CD4-positive, CD25-positive, alpha-beta regulatory T cell (primary cell): ENCODE measurements around the gene LCN6. TPM values are rescaled to one million over a fixed set of nuclear protein-coding genes. Genes with fewer than 3 reads are reported as not detected.
A peak's percentile ranks its signal among the peaks of the same experiment; 100 is the strongest.

Experiments
- ATAC-seq, 2 donors: fragments of 150-1000 bp; cut with Tn5 transposase; one replicate each; pipeline ENCODE4 v1.10.0; 2021; ENCODE audit warnings: low read depth in 2 of 2, moderate number of reproducible peaks in 2 of 2, moderate library complexity in 1 of 2
- DNase-seq, 3 donors: peaks; one replicate each; pipeline versions ENCODE4 v3.0.0 to v3.0.0-alpha.2; 2012 to 2022; ENCODE audit warnings: mixed read lengths in 1 of 3
- H3K27ac ChIP-seq: one replicate; pipeline ENCODE4 v1.7.0; 2013; ENCODE audit warnings: mild to moderate bottlenecking, low read length; ENCODE audit not compliant: insufficient read depth, poor library complexity, severe bottlenecking
- H3K27me3 ChIP-seq: one replicate; pipeline ENCODE4 v1.7.0; 2013; ENCODE audit warnings: low read length; ENCODE audit not compliant: control insufficient read depth, insufficient read depth
- H3K36me3 ChIP-seq: one replicate; pipeline ENCODE4 v1.7.0; 2013; ENCODE audit warnings: mild to moderate bottlenecking, low read length, moderate library complexity; ENCODE audit not compliant: control insufficient read depth, insufficient read depth
- H3K4me1 ChIP-seq: 2 replicates; pipeline ENCODE4 v1.7.0; 2013; ENCODE audit warnings: mild to moderate bottlenecking, low read length; ENCODE audit not compliant: insufficient read depth, control insufficient read depth, poor library complexity, severe bottlenecking
- H3K4me3 ChIP-seq: one replicate; pipeline ENCODE4 v1.7.0; 2013; ENCODE audit warnings: low read depth, mild to moderate bottlenecking, low read length, moderate library complexity
- H3K9me3 ChIP-seq, 2 experiments: 1 replicate in 1 of 2; 2 replicates in 1 of 2; pipeline ENCODE4 v1.7.0; 2013; ENCODE audit warnings: low read length in 2 of 2, mild to moderate bottlenecking in 1 of 2, moderate library complexity in 1 of 2; ENCODE audit not compliant: control insufficient read depth in 2 of 2
- H3K27ac Mint-ChIP-seq, 3 donors: one replicate each; pipeline ENCODE4 v1.8.0; 2020 to 2022; ENCODE audit warnings: mild to moderate bottlenecking in 3 of 3, mixed read lengths in 3 of 3, moderate library complexity in 2 of 3
- H3K27me3 Mint-ChIP-seq: one replicate; pipeline ENCODE4 v1.8.0; 2022; ENCODE audit warnings: mild to moderate bottlenecking, mixed read lengths
- H3K36me3 Mint-ChIP-seq: one replicate; pipeline ENCODE4 v1.8.0; 2020; ENCODE audit warnings: mixed read lengths
- H3K4me1 Mint-ChIP-seq, 4 donors: one replicate each; pipeline ENCODE4 v1.8.0; 2020 to 2022; ENCODE audit warnings: mixed read lengths in 4 of 4, mild to moderate bottlenecking in 1 of 4
- H3K4me3 Mint-ChIP-seq, 4 donors: one replicate each; pipeline ENCODE4 v1.8.0; 2020 to 2022; ENCODE audit warnings: mild to moderate bottlenecking in 4 of 4, mixed read lengths in 4 of 4, moderate library complexity in 3 of 4
- H3K9me3 Mint-ChIP-seq, 7 donors: one replicate each; pipeline ENCODE4 v1.8.0; 2020 to 2022; ENCODE audit warnings: mixed read lengths in 7 of 7, mild to moderate bottlenecking in 3 of 7, moderate library complexity in 2 of 7
- polyA plus RNA-seq, 4 donors: library from polyadenylated mRNA; unstranded; fragments of 300-500 nt; fragmentation: Illumina TruSeq; gene quantifications; one replicate each; pipeline ENCODE4 v1.2.3, GENCODE V29; 2021
- total RNA-seq: library from RNA; stranded (reverse); gene quantifications from one replicate; pipeline ENCODE4 v1.2.3, GENCODE V29; 2022

The LCN6 gene
- total and polyA plus RNA-seq, 5 donors from 2014 or later = not detected

- H3K36me3 ChIP-seq = peaks cover 18% of the 10 kb centered on the region
- peaks cover 0 to 13% (median 2%) of the 10 kb centered on the region in 4 donors for H3K4me1 Mint-ChIP-seq
- H3K4me3 ChIP-seq = no peak overlapping the region
- ATAC-seq = peak in 1 of 2 donors; percentile 13
- no peak overlapping the region for H3K27ac Mint-ChIP-seq
- no peaks in the 10 kb centered on the region for H3K27me3 ChIP-seq
- H3K36me3 Mint-ChIP-seq = peaks cover 11% of the 10 kb centered on the region
- H3K27ac ChIP-seq = no peak overlapping the region
- no peaks in the 10 kb centered on the region for H3K4me1 ChIP-seq
- no peaks in the 10 kb centered on the region for H3K9me3 Mint-ChIP-seq
- peaks cover 6% of the 10 kb centered on the region for H3K27me3 Mint-ChIP-seq
- no peaks in the 10 kb centered on the region for H3K9me3 ChIP-seq
- H3K4me3 Mint-ChIP-seq = no peak overlapping the region
- no peak for DNase-seq
Measured at GRCh38 chr9:136719195-136719880, 29.0 kb downstream of the LCN6 start.

GRCh38 chr9:136718345-136719194 is 29.8 kb downstream of the LCN6 start:
- H3K4me1 Mint-ChIP-seq = peaks cover 0 to 7% (median 1%) of the 10 kb centered on the region in 4 donors
- no peak for DNase-seq
- no peaks in the 10 kb centered on the region for H3K9me3 ChIP-seq
- peaks cover 3% of the 10 kb centered on the region for H3K36me3 Mint-ChIP-seq
- no peak for ATAC-seq
- peaks cover 11% of the 10 kb centered on the region for H3K36me3 ChIP-seq
- no peak overlapping the region for H3K27ac ChIP-seq
- no peaks in the 10 kb centered on the region for H3K27me3 ChIP-seq
- no peaks in the 10 kb centered on the region for H3K9me3 Mint-ChIP-seq
- peaks cover 6% of the 10 kb centered on the region for H3K27me3 Mint-ChIP-seq
- no peak overlapping the region for H3K27ac Mint-ChIP-seq
- no peak overlapping the region for H3K4me3 ChIP-seq
- no peaks in the 10 kb centered on the region for H3K4me1 ChIP-seq
- H3K4me3 Mint-ChIP-seq = no peak overlapping the region

- Mint-ChIP-seq H3K27ac (no peak overlapping the region), H3K36me3 (peaks cover 3% of the 10 kb centered on the region), H3K9me3 (no peaks in the 10 kb centered on the region), H3K4me3 (no peak overlapping the region), H3K4me1 (peaks cover 0 to 6% (median 1%) of the 10 kb centered on the region in 4 donors), H3K27me3 (peaks cover 6% of the 10 kb centered on the region)
- H3K27me3 ChIP-seq = no peaks in the 10 kb centered on the region
- no peak for DNase-seq
- H3K4me1 ChIP-seq = peaks cover 3% of the 10 kb centered on the region
- ATAC-seq = no peak
- no peaks in the 10 kb centered on the region for H3K9me3 ChIP-seq
- peaks cover 2% of the 10 kb centered on the region for H3K36me3 ChIP-seq
- H3K4me3 ChIP-seq = no peak overlapping the region
- H3K27ac ChIP-seq = no peak overlapping the region
Measured at GRCh38 chr9:136717399-136717798, 30.9 kb downstream of the LCN6 start.

- H3K27ac ChIP-seq = no peak overlapping the region
- Mint-ChIP-seq H3K4me1 (peaks cover 0 to 10% (median 0%) of the 10 kb centered on the region in 4 donors), H3K27me3 (peaks cover 24% of the 10 kb centered on the region), H3K4me3 (no peak overlapping the region), H3K9me3 (no peaks in the 10 kb centered on the region), H3K36me3 (no peaks in the 10 kb centered on the region), H3K27ac (no peak overlapping the region)
- no peaks in the 10 kb centered on the region for H3K27me3 ChIP-seq
- no peaks in the 10 kb centered on the region for H3K36me3 ChIP-seq
- H3K9me3 ChIP-seq = no peaks in the 10 kb centered on the region
- ATAC-seq (no peak), DNase-seq (no peak)
- peaks cover 9% of the 10 kb centered on the region for H3K4me1 ChIP-seq
- no peak overlapping the region for H3K4me3 ChIP-seq
Measured at GRCh38 chr9:136714893-136715274, 33.4 kb downstream of the LCN6 start.

GRCh38 chr9:136714096-136714892 is 34.0 kb downstream of the LCN6 start:
- Mint-ChIP-seq H3K4me1 (peaks cover 0 to 10% (median 0%) of the 10 kb centered on the region in 4 donors), H3K4me3 (no peak overlapping the region), H3K27ac (no peak overlapping the region), H3K27me3 (peaks cover 26% of the 10 kb centered on the region), H3K9me3 (no peaks in the 10 kb centered on the region), H3K36me3 (no peaks in the 10 kb centered on the region)
- ATAC-seq (no peak), DNase-seq (no peak)
- H3K36me3 ChIP-seq = no peaks in the 10 kb centered on the region
- no peak overlapping the region for H3K27ac ChIP-seq
- H3K9me3 ChIP-seq = no peaks in the 10 kb centered on the region
- peaks cover 9% of the 10 kb centered on the region for H3K4me1 ChIP-seq
- H3K27me3 ChIP-seq = no peaks in the 10 kb centered on the region
- H3K4me3 ChIP-seq = no peak overlapping the region

GRCh38 chr9:136713550-136713949 is 34.8 kb downstream of the LCN6 start:
- ATAC-seq = no peak
- H3K4me3 Mint-ChIP-seq = no peak overlapping the region
- H3K36me3 Mint-ChIP-seq = no peaks in the 10 kb centered on the region
- H3K4me1 Mint-ChIP-seq = peaks cover 0 to 9% (median 0%) of the 10 kb centered on the region in 4 donors
- peaks cover 9% of the 10 kb centered on the region for H3K4me1 ChIP-seq
- no peaks in the 10 kb centered on the region for H3K9me3 ChIP-seq
- no peak for DNase-seq
- H3K27ac Mint-ChIP-seq = no peak overlapping the region
- H3K9me3 Mint-ChIP-seq = no peaks in the 10 kb centered on the region
- no peaks in the 10 kb centered on the region for H3K27me3 ChIP-seq
- no peaks in the 10 kb centered on the region for H3K36me3 ChIP-seq
- H3K4me3 ChIP-seq = no peak overlapping the region
- H3K27ac ChIP-seq = no peak overlapping the region
- H3K27me3 Mint-ChIP-seq = peaks cover 30% of the 10 kb centered on the region

- no peaks in the 10 kb centered on the region for H3K9me3 ChIP-seq
- H3K36me3 Mint-ChIP-seq = no peaks in the 10 kb centered on the region
- peaks cover 0 to 7% (median 0%) of the 10 kb centered on the region in 4 donors for H3K4me1 Mint-ChIP-seq
- H3K27ac Mint-ChIP-seq = no peak overlapping the region
- no peak overlapping the region for H3K4me3 Mint-ChIP-seq
- H3K4me3 ChIP-seq = no peak overlapping the region
- no peak for ATAC-seq
- peaks cover 30% of the 10 kb centered on the region for H3K27me3 Mint-ChIP-seq
- DNase-seq = no peak
- peaks cover 9% of the 10 kb centered on the region for H3K4me1 ChIP-seq
- H3K9me3 Mint-ChIP-seq = no peaks in the 10 kb centered on the region
- no peaks in the 10 kb centered on the region for H3K36me3 ChIP-seq
- H3K27ac ChIP-seq = no peak overlapping the region
- no peaks in the 10 kb centered on the region for H3K27me3 ChIP-seq
Measured at GRCh38 chr9:136712690-136713544, 35.4 kb downstream of the LCN6 start.
